Fibroblast of lung (primary cell): ENCODE measurements around the gene LIMCH1.

Experiments used
- EZH2 ChIP-seq: IDR thresholded peaks from 2 replicates; pipeline ENCODE4 v1.5.1; 2012; ENCODE audit warnings: low read length, control low read depth, mild to moderate bottlenecking; ENCODE audit errors: missing control alignments
- TF ChIP-seq, protein P1 (sequence below), 2 donors: IDR thresholded peaks in 1 of 2; conservative IDR thresholded peaks in 1 of 2; 1 replicate in 1 of 2; 2 replicates in 1 of 2; pipeline ENCODE4 v1.5.1; 2011 to 2012; ENCODE audit warnings: low read length in 2 of 2, control low read depth in 1 of 2, inconsistent platforms in 1 of 2, low read depth in 1 of 2, mild to moderate bottlenecking in 1 of 2

DNA sequence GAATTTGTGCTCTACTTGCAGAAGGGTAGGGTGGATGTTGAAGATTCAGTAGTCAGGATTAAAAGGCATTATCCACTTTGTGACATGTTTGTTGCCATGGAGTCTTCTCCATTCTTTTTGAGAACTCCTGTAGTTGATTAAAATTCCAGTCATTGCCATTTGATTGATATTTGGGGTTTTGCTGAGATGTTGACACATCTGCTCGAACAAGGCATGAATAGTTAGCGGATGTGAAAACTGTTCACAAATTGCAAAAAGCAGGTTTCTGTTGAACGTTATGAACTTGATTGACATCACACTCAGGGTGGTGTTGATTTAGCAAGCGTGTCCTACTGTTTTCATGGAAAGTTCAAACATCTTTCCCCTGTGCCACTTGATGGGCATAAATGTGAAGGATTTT is 16.9 kb downstream of the LIMCH1 start:
- TF ChIP-seq, protein P1, sequence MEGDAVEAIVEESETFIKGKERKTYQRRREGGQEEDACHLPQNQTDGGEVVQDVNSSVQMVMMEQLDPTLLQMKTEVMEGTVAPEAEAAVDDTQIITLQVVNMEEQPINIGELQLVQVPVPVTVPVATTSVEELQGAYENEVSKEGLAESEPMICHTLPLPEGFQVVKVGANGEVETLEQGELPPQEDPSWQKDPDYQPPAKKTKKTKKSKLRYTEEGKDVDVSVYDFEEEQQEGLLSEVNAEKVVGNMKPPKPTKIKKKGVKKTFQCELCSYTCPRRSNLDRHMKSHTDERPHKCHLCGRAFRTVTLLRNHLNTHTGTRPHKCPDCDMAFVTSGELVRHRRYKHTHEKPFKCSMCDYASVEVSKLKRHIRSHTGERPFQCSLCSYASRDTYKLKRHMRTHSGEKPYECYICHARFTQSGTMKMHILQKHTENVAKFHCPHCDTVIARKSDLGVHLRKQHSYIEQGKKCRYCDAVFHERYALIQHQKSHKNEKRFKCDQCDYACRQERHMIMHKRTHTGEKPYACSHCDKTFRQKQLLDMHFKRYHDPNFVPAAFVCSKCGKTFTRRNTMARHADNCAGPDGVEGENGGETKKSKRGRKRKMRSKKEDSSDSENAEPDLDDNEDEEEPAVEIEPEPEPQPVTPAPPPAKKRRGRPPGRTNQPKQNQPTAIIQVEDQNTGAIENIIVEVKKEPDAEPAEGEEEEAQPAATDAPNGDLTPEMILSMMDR (conservative IDR thresholded peaks at IDR 0.05 in 1 of 2, IDR thresholded peaks at IDR 0.05 in 1 of 2; ENCODE audit: low read depth in 1 of 2, low read length in 2 of 2), result no peak
- no peak for TF ChIP-seq EZH2
